ENCODE data around the gene GRAMD1B. TPM values are rescaled to one million over a fixed set of nuclear protein-coding genes. Genes with fewer than 3 reads are reported as not detected.

The GRAMD1B gene
- total and polyA plus RNA-seq, 12 donors = 7.3 to 41.0 (median 21.0) TPM

DNA sequence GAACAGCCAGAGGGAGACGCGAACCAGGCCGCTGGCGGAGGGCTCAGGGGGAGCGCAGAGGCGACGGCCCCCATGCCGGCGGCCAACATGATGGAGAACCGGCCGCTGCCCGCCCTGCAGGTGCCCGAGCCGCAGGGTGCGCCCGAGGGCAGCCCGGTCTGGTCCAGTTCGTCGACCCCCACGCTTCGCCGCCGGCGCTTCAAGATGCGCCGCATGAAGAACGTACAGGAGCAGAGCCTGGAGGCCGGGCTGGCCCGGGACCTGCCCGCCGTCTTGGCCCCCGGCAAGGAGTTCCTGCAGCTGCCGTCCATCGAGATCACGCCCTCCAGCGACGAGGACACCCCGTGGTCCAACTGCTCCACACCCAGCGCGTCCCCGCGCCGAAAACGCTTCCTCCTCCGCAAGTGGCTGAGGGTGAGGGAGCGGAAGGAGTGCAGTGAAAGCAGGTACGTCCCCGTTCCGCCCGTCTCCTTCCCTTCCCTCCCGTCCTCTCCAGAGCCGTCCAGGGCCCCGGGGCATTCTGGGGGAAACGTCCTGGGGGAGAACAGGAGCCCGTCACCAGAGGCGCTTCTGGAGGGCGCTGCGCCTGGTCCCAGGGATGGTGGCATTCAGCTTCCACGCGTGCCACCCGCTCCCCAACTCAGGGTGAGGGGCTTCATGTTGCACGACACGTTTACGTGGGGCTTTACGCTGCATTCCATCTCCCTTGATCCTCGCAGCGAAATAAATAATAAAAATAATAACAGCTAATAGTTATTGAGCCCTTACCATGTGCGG lies 840 bp downstream of the GRAMD1B start:
- intact Hi-C loops (cut with DNase I) = no loop called here
- no peaks in the 10 kb centered on the region for H3K36me3 ChIP-seq
- DNase-seq (peak; percentile 54 to 67), ATAC-seq (peak; percentile 61 to 74 (median 67))
- H3K27ac ChIP-seq = peak overlapping the region; percentile 40 to 94 (median 72)
- H3K9me3 ChIP-seq = no peaks in the 10 kb centered on the region
- H3K27me3 ChIP-seq = peaks cover 0 to 24% (median 6%) of the 10 kb centered on the region in 7 donors
- H3K4me1 ChIP-seq = peaks cover 0 to 40% (median 13%) of the 10 kb centered on the region in 9 donors
- TF ChIP-seq, protein P1, sequence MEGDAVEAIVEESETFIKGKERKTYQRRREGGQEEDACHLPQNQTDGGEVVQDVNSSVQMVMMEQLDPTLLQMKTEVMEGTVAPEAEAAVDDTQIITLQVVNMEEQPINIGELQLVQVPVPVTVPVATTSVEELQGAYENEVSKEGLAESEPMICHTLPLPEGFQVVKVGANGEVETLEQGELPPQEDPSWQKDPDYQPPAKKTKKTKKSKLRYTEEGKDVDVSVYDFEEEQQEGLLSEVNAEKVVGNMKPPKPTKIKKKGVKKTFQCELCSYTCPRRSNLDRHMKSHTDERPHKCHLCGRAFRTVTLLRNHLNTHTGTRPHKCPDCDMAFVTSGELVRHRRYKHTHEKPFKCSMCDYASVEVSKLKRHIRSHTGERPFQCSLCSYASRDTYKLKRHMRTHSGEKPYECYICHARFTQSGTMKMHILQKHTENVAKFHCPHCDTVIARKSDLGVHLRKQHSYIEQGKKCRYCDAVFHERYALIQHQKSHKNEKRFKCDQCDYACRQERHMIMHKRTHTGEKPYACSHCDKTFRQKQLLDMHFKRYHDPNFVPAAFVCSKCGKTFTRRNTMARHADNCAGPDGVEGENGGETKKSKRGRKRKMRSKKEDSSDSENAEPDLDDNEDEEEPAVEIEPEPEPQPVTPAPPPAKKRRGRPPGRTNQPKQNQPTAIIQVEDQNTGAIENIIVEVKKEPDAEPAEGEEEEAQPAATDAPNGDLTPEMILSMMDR (IDR thresholded peaks at IDR 0.05) = no peak
- 7 to 8% methylated on average over 68 of the region's 68 CpGs for WGBS, 2 donors
- H3K4me3 ChIP-seq = peak overlapping the region; percentile 44 to 86 (median 68)

DNA sequence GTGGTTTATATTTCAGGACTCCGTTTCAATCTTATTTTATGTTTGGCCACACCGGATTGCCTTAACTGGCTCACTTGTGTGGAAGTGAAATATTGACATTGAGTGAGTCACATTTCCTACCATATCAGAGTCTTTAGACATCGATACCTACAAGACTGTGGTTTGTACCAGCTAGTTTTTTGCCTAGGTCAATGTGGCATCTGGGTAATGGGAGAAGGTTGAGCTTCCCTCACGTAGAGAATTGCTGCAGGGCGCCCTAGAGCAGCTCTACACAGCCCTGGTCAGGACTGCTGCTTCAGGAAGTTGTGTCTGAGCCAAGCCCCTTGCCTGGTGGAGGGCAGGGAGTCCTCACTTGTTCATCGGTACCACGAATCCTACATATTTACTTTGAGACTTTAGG lies 1.6 kb downstream of the GRAMD1B start:
- WGBS, 2 donors = 64 to 67% methylated on average over 7 of the region's 7 CpGs
- intact Hi-C loops (cut with DNase I) = no loop called here
- DNase-seq = no peak
- TF ChIP-seq, protein P1 (IDR thresholded peaks at IDR 0.05) = no peak
- H3K9me3 ChIP-seq = no peaks in the 10 kb centered on the region
- H3K36me3 ChIP-seq = no peaks in the 10 kb centered on the region
- no peak for ATAC-seq
- H3K4me3 ChIP-seq = peak overlapping the region in 5 of 10 donors; percentile 68 to 86 (median 69)
- peaks cover 0 to 40% (median 13%) of the 10 kb centered on the region in 9 donors for H3K4me1 ChIP-seq
- H3K27me3 ChIP-seq = peaks cover 0 to 24% (median 6%) of the 10 kb centered on the region in 7 donors
- no peak overlapping the region for H3K27ac ChIP-seq

DNA sequence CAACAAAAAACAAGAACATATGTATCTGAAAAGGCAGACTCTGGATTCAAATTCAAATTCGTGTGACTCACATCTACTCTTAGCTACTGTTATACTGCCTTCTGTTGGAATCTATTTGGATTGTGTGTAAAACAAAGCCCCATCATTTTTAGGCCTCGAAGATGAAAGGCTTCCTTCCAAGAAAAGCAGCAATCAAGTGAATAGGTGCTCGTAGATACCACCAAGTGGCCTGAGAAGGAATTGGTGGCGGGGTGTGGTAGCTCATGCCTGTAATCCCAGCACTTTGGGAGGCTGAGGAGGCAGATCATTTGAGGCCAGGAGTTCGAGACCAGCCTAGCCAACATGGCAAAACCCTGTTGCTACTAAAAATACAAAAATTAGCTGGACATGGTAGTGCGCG lies 4.2 kb downstream of the GRAMD1B start:
- TF ChIP-seq, protein P1 (IDR thresholded peaks at IDR 0.05) = peak in 4 of 9 donors; percentile 17 to 29 (median 20)
- Histone ChIP-seq H3K27me3 (peaks cover 0 to 13% (median 6%) of the 10 kb centered on the region in 7 donors), H3K27ac (no peak overlapping the region), H3K4me3 (no peak overlapping the region), H3K36me3 (no peaks in the 10 kb centered on the region), H3K9me3 (no peaks in the 10 kb centered on the region), H3K4me1 (peaks cover 0 to 32% (median 13%) of the 10 kb centered on the region in 9 donors)
- DNase-seq (no peak), ATAC-seq (no peak)
- WGBS, 2 donors = 78 to 85% methylated on average over 7 of the region's 7 CpGs
- intact Hi-C loops (cut with DNase I) = no loop called here

DNA sequence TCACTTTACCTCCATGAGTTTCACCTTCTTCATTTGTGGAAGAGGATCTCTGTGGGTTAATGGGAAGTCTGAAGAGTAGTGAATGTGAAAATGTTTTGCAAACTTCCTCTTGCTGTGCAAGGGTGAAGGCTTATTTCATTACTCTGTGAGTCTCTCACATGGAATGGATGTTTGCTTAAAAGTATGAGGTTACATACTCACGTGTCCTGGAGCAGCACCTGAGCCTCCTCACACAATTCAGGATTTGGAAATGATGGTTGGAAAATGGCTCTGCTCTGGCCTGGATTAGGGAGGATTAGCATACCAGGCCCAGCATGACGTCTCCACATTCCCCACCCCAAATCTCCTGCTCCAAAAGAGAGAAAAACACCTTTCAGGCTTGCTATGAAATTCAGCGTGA lies 4.8 kb downstream of the GRAMD1B start:
- Histone ChIP-seq H3K4me3 (no peak overlapping the region), H3K4me1 (peaks cover 0 to 26% (median 12%) of the 10 kb centered on the region in 9 donors), H3K9me3 (no peaks in the 10 kb centered on the region), H3K27me3 (peaks cover 0 to 12% (median 6%) of the 10 kb centered on the region in 7 donors), H3K27ac (peak overlapping the region in 1 of 10 donors; percentile 41), H3K36me3 (no peaks in the 10 kb centered on the region)
- TF ChIP-seq, protein P1 (IDR thresholded peaks at IDR 0.05) = no peak
- intact Hi-C loops (cut with DNase I) = no loop called here
- ATAC-seq (no peak), DNase-seq (no peak)
- WGBS, 2 donors = 76 to 85% methylated on average over 3 of the region's 3 CpGs

All from heart right ventricle (tissue), 16 donors.